ENCODE data around the gene ASGR2. TPM values are rescaled to one million over a fixed set of nuclear protein-coding genes. Genes with fewer than 3 reads are reported as not detected.

The ASGR2 gene
- total and polyA plus RNA-seq, 2 of the 13 experiments (the other 11 are each of a cell fraction or from before 2014, with no cell fraction given) = 320 to 754 TPM

- no peak for TF ChIP-seq ZNF670 (CRISPR knock-in tag; IDR thresholded peaks at IDR 0.05; ENCODE audit: borderline replicate concordance)
- TF ChIP-seq HOXA5 (CRISPR knock-in tag; IDR thresholded peaks at IDR 0.05) = no peak
- no peak for TF ChIP-seq DR1 (CRISPR knock-in tag; IDR thresholded peaks at IDR 0.05)
- no peak for TF ChIP-seq MLLT10 (CRISPR knock-in tag; IDR thresholded peaks at IDR 0.05)
- TF ChIP-seq ZBTB39 (CRISPR knock-in tag; IDR thresholded peaks at IDR 0.05) = no peak
- 0 out of 2 replicates have a peak, but pooled peaks have one; percentile 35 for TF ChIP-seq FOSL2 (CRISPR knock-in tag; IDR thresholded peaks at IDR 0.05)
- TF ChIP-seq ATAD3A (CRISPR knock-in tag; IDR thresholded peaks at IDR 0.05) = no peak
- TF ChIP-seq ELF3 (CRISPR knock-in tag; IDR thresholded peaks at IDR 0.05) = peak; percentile 76; the same call in 1 of the 2 replicates
- TF ChIP-seq LBX2 (CRISPR knock-in tag; IDR thresholded peaks at IDR 0.05; ENCODE audit: borderline replicate concordance) = no peak
- peak; percentile 52; the same call in 1 of the 2 replicates for TF ChIP-seq MIER3 (CRISPR knock-in tag; IDR thresholded peaks at IDR 0.05; ENCODE audit: borderline replicate concordance)
- TF ChIP-seq ZFAT (CRISPR knock-in tag; conservative IDR thresholded peaks at IDR 0.05) = no peak
- TF ChIP-seq ZFYVE20 (CRISPR knock-in tag; IDR thresholded peaks at IDR 0.05; ENCODE audit: borderline replicate concordance, low read depth) = no peak
- no peak for TF ChIP-seq ZNF790 (CRISPR knock-in tag; IDR thresholded peaks at IDR 0.05; ENCODE audit: borderline replicate concordance)
- no peak for TF ChIP-seq ZNF501 (CRISPR knock-in tag; IDR thresholded peaks at IDR 0.05)
- TF ChIP-seq NFE2L2 (IDR thresholded peaks at IDR 0.05; ENCODE audit: low read length) = no peak
- TF ChIP-seq ZNF503 (CRISPR knock-in tag; IDR thresholded peaks at IDR 0.05) = no peak
- TF ChIP-seq ZNF350 (CRISPR knock-in tag; IDR thresholded peaks at IDR 0.05; ENCODE audit: borderline replicate concordance, low read depth) = no peak
- TF ChIP-seq EP300 (IDR thresholded peaks at IDR 0.05; ENCODE audit: low read depth in 2 of 2, low read length in 2 of 2) = 0 out of 4 replicates have a peak, but pooled peaks of 1 of the 2 experiments have one; percentile 11
- TF ChIP-seq EP300 (CRISPR knock-in tag; IDR thresholded peaks at IDR 0.05; ENCODE audit: borderline replicate concordance) = 0 out of 2 replicates have a peak, but pooled peaks have one; percentile 19
- TF ChIP-seq WIZ (CRISPR knock-in tag; IDR thresholded peaks at IDR 0.05) = no peak
- TF ChIP-seq FOXM1 (CRISPR knock-in tag; IDR thresholded peaks at IDR 0.05) = no peak
- TF ChIP-seq FOXP1 (IDR thresholded peaks at IDR 0.05) = no peak
- TF ChIP-seq FOXP1 (CRISPR knock-in tag; IDR thresholded peaks at IDR 0.05) = no peak
- peak; percentile 81; the same call in 1 of the 2 replicates for TF ChIP-seq ZNF362 (CRISPR knock-in tag; IDR thresholded peaks at IDR 0.05; ENCODE audit: borderline replicate concordance)
- no peak for TF ChIP-seq SUZ12 (IDR thresholded peaks at IDR 0.05; ENCODE audit: low read depth, low read length)
- no peak for TF ChIP-seq ZKSCAN5 (CRISPR knock-in tag; IDR thresholded peaks at IDR 0.05)
- TF ChIP-seq TEAD3 (CRISPR knock-in tag; optimal IDR thresholded peaks at IDR 0.05; ENCODE audit: borderline replicate concordance) = no peak
- no peak for TF ChIP-seq ZNF678 (CRISPR knock-in tag; IDR thresholded peaks at IDR 0.05)
Measured at GRCh38 chr17:7138800-7139381, 24.3 kb upstream of the ASGR2 start (continued).
